Activated CD4-positive, alpha-beta T cell treated with anti-CD3 and anti-CD28 coated beads for 1 hour (primary cell): ENCODE data around the gene MARK3.
"Not testable (repeated sequence)": the region's sequence is repeated elsewhere in the genome, so short reads cannot be mapped to it uniquely, and the experiment has no call there.

ENCODE experiments used
- DNase-seq: peaks from one replicate; pipeline ENCODE4 v3.0.0-alpha.2; 2020

The MARK3 gene

GRCh38 chr14:103385152-103385928, at the start of gene MARK3:
Gene MARK3, plus strand, starts transcription at chr14:103385415. Its CDS starts 615 bp downstream, at chr14:103386030.
- DNase-seq: peak; percentile 95

GRCh38 chr14:103336191-103336590, 49.0 kb upstream of the MARK3 start:
- no peak for DNase-seq

GRCh38 chr14:103337794-103338193, 47.4 kb upstream of the MARK3 start:
- DNase-seq: no peak

- DNase-seq: no peak
Measured at GRCh38 chr14:103339561-103339960, 45.7 kb upstream of the MARK3 start.

GRCh38 chr14:103340480-103341212, 44.6 kb upstream of the MARK3 start:
- DNase-seq: no peak

GRCh38 chr14:103341250-103342129, 43.7 kb upstream of the MARK3 start:
- DNase-seq: no peak

- DNase-seq: no peak
Measured at GRCh38 chr14:103343164-103343879, 41.9 kb upstream of the MARK3 start.

GRCh38 chr14:103343905-103344797, 41.1 kb upstream of the MARK3 start:
- no peak for DNase-seq

- DNase-seq: no peak
Measured at GRCh38 chr14:103346286-103346685, 38.9 kb upstream of the MARK3 start.

GRCh38 chr14:103347091-103347815, 38.0 kb upstream of the MARK3 start:
- no peak for DNase-seq

GRCh38 chr14:103348154-103348553, 37.1 kb upstream of the MARK3 start:
- DNase-seq: no peak

- DNase-seq: no peak
Measured at GRCh38 chr14:103349982-103350381, 35.2 kb upstream of the MARK3 start.

- no peak for DNase-seq
Measured at GRCh38 chr14:103353362-103353761, 31.9 kb upstream of the MARK3 start.

- no peak for DNase-seq
Measured at GRCh38 chr14:103354141-103354540, 31.1 kb upstream of the MARK3 start.

GRCh38 chr14:103356024-103356682, 29.1 kb upstream of the MARK3 start:
- DNase-seq: no peak

- not testable (repeated sequence) for DNase-seq
Measured at GRCh38 chr14:103357552-103357951, 27.7 kb upstream of the MARK3 start.

GRCh38 chr14:103360548-103360947, 24.7 kb upstream of the MARK3 start:
- DNase-seq: no peak

- DNase-seq: no peak
Measured at GRCh38 chr14:103361867-103362266, 23.3 kb upstream of the MARK3 start.

GRCh38 chr14:103362780-103363179, 22.4 kb upstream of the MARK3 start:
- DNase-seq: no peak

GRCh38 chr14:103366741-103367140, 18.5 kb upstream of the MARK3 start:
- no peak for DNase-seq
